HUES48 (cell line): ENCODE results near the gene R3HCC1L.

ENCODE experiments used
- H3K27ac ChIP-seq: one replicate; pipeline ENCODE4 v1.7.0; 2013; ENCODE audit warnings: low read depth, low read length, inconsistent platforms
- H3K27me3 ChIP-seq: 2 replicates; pipeline ENCODE4 v1.6.1; 2013; ENCODE audit warnings: mild to moderate bottlenecking, low read length; ENCODE audit not compliant: control insufficient read depth, insufficient read depth
- H3K36me3 ChIP-seq: 2 replicates; pipeline ENCODE4 v1.6.1; 2013; ENCODE audit warnings: low read length; ENCODE audit not compliant: control insufficient read depth, insufficient read depth
- H3K4me1 ChIP-seq: 2 replicates; pipeline ENCODE4 v1.6.1; 2013; ENCODE audit warnings: mild to moderate bottlenecking, low read length; ENCODE audit not compliant: control insufficient read depth, insufficient read depth
- H3K4me3 ChIP-seq: 2 replicates; pipeline ENCODE4 v1.5.1; 2013; ENCODE audit warnings: mild to moderate bottlenecking, low read depth, low read length
- H3K9ac ChIP-seq: 2 replicates; pipeline ENCODE4 v1.6.1; 2013; ENCODE audit warnings: mild to moderate bottlenecking, low read depth, low read length, moderate library complexity
- H3K9me3 ChIP-seq: 2 replicates; pipeline ENCODE4 v1.6.1; 2013; ENCODE audit warnings: low read length; ENCODE audit not compliant: control insufficient read depth, insufficient read depth

R3HCC1L gene

GRCh38 chr10:98205351-98205750, 70.9 kb downstream of the R3HCC1L start:
- Histone ChIP-seq H3K9me3 (no peaks in the 10 kb centered on the region), H3K36me3 (peaks cover 15% of the 10 kb centered on the region), H3K4me1 (no peaks in the 10 kb centered on the region), H3K4me3 (no peak overlapping the region), H3K27ac (no peak overlapping the region), H3K27me3 (no peaks in the 10 kb centered on the region), H3K9ac (no peak overlapping the region)

DNA sequence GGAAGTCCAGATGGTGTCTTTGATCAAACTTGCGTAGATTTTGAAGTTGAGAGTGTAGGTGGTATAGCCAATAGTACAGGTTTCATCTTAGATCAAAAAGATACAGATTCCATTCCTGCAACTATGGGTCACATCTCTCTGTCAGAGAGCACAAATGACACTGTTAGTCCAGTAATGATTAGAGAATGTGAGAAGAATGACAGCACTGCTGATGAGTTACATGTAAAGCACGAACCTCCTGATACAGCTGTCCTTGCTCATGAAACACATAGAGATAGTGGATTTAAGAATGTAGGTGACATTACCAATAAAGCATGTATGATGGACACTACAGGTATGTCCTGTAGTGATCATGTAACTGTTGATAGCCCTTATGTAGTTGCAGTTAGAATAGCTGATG, 74.5 kb downstream of the R3HCC1L start:
- no peaks in the 10 kb centered on the region for H3K9me3 ChIP-seq
- H3K4me1 ChIP-seq = no peaks in the 10 kb centered on the region
- peaks cover 15% of the 10 kb centered on the region for H3K36me3 ChIP-seq
- H3K27me3 ChIP-seq = no peaks in the 10 kb centered on the region
- H3K27ac ChIP-seq = no peak overlapping the region
- no peak overlapping the region for H3K4me3 ChIP-seq
- H3K9ac ChIP-seq = no peak overlapping the region

GRCh38 chr10:98209441-98209840, 75.0 kb downstream of the R3HCC1L start:
- no peaks in the 10 kb centered on the region for H3K9me3 ChIP-seq
- H3K4me1 ChIP-seq = no peaks in the 10 kb centered on the region
- peaks cover 15% of the 10 kb centered on the region for H3K36me3 ChIP-seq
- no peaks in the 10 kb centered on the region for H3K27me3 ChIP-seq
- H3K9ac ChIP-seq = no peak overlapping the region
- no peak overlapping the region for H3K27ac ChIP-seq
- no peak overlapping the region for H3K4me3 ChIP-seq

- Histone ChIP-seq H3K4me1 (no peaks in the 10 kb centered on the region), H3K36me3 (peaks cover 15% of the 10 kb centered on the region), H3K9me3 (no peaks in the 10 kb centered on the region), H3K27me3 (no peaks in the 10 kb centered on the region), H3K4me3 (no peak overlapping the region), H3K9ac (no peak overlapping the region), H3K27ac (no peak overlapping the region)
Observed at GRCh38 chr10:98212196-98212595, 77.7 kb downstream of the R3HCC1L start.

DNA sequence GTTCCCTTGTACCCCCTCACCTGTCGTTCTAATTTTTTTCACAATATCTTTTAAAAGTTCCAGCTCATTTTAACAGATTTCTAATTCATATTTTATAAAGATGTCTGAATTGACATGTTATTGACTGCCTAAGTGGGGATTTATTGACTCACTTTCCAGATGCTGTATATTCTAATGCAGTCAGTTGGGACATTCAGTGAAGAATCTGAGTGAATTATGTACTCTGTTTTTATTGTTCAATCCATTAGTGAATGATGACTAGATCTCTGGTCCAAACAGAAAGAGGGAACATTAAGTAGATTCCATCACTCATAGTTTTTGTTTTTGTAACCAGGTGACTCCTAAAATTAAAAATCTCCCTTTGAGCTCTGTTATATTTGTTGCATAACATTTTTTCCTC, 79.3 kb downstream of the R3HCC1L start:
- Histone ChIP-seq H3K4me1 (no peaks in the 10 kb centered on the region), H3K9ac (no peak overlapping the region), H3K27ac (no peak overlapping the region), H3K9me3 (no peaks in the 10 kb centered on the region), H3K27me3 (no peaks in the 10 kb centered on the region), H3K4me3 (no peak overlapping the region), H3K36me3 (peaks cover 12% of the 10 kb centered on the region)

GRCh38 chr10:98215373-98215772, 80.9 kb downstream of the R3HCC1L start:
- no peaks in the 10 kb centered on the region for H3K36me3 ChIP-seq
- H3K27me3 ChIP-seq = no peaks in the 10 kb centered on the region
- no peak overlapping the region for H3K27ac ChIP-seq
- H3K9ac ChIP-seq = no peak overlapping the region
- H3K4me1 ChIP-seq = no peaks in the 10 kb centered on the region
- H3K4me3 ChIP-seq = no peak overlapping the region
- no peaks in the 10 kb centered on the region for H3K9me3 ChIP-seq

GRCh38 chr10:98217801-98218200, 83.3 kb downstream of the R3HCC1L start:
- no peaks in the 10 kb centered on the region for H3K4me1 ChIP-seq
- no peaks in the 10 kb centered on the region for H3K9me3 ChIP-seq
- no peak overlapping the region for H3K9ac ChIP-seq
- H3K4me3 ChIP-seq = no peak overlapping the region
- H3K36me3 ChIP-seq = no peaks in the 10 kb centered on the region
- no peaks in the 10 kb centered on the region for H3K27me3 ChIP-seq
- no peak overlapping the region for H3K27ac ChIP-seq

GRCh38 chr10:98223874-98224273, 89.4 kb downstream of the R3HCC1L start:
- H3K9me3 ChIP-seq = no peaks in the 10 kb centered on the region
- H3K4me1 ChIP-seq = peaks cover 4% of the 10 kb centered on the region
- no peaks in the 10 kb centered on the region for H3K27me3 ChIP-seq
- no peak overlapping the region for H3K4me3 ChIP-seq
- no peaks in the 10 kb centered on the region for H3K36me3 ChIP-seq
- H3K27ac ChIP-seq = no peak overlapping the region
- H3K9ac ChIP-seq = no peak overlapping the region

GRCh38 chr10:98224509-98224908, 90.1 kb downstream of the R3HCC1L start:
- peaks cover 4% of the 10 kb centered on the region for H3K4me1 ChIP-seq
- no peaks in the 10 kb centered on the region for H3K9me3 ChIP-seq

DNA sequence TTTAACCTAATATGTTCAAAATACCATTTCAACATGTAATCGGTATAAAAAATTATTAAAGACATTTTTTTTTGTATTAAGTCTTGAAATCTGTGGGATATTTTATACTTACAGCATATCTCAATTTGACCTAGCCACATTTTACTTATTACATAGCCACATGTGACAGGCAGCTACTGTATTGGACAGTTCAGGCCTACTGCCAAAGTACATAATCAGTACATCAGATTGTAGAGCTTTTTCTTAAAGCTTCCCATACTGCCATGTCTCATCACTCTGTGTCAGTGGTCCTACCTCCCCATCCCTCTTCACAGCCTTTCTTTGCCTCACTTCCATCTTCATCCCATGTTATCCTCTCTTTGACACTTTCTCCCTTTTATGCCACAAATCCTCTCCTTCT, 90.5 kb downstream of the R3HCC1L start:
- Histone ChIP-seq H3K9ac (no peak overlapping the region), H3K27me3 (no peaks in the 10 kb centered on the region)

More at GRCh38 chr10:98224509-98224908, 90.1 kb downstream of the R3HCC1L start:
- H3K9ac ChIP-seq = no peak overlapping the region
- no peaks in the 10 kb centered on the region for H3K36me3 ChIP-seq
- H3K27ac ChIP-seq = no peak overlapping the region
- no peaks in the 10 kb centered on the region for H3K27me3 ChIP-seq
- no peak overlapping the region for H3K4me3 ChIP-seq

GRCh38 chr10:98226508-98227144, 92.2 kb downstream of the R3HCC1L start:
- Histone ChIP-seq H3K27ac (no peak overlapping the region), H3K36me3 (no peaks in the 10 kb centered on the region), H3K27me3 (no peaks in the 10 kb centered on the region), H3K4me1 (peaks cover 4% of the 10 kb centered on the region), H3K4me3 (no peak overlapping the region), H3K9me3 (no peaks in the 10 kb centered on the region), H3K9ac (no peak overlapping the region)

More for the DNA sequence above, 90.5 kb downstream of the R3HCC1L start:
- Histone ChIP-seq H3K36me3 (no peaks in the 10 kb centered on the region), H3K27ac (no peak overlapping the region), H3K9me3 (no peaks in the 10 kb centered on the region), H3K4me3 (no peak overlapping the region), H3K4me1 (peaks cover 4% of the 10 kb centered on the region)
